DOHH2 (cell line): ENCODE data around the gene C6orf52.

ENCODE experiments used
- CTCF ChIP-seq: fragments of 200-600 bp; sonication (generic); IDR thresholded peaks from one replicate; pipeline ENCODE4 v1.5.1; 2014; ENCODE audit warnings: antibody characterized with exemption, mild to moderate bottlenecking, low read depth, low read length; ENCODE audit not compliant: poor library complexity, severe bottlenecking
- EZH2phosphoT487 ChIP-seq: fragments of 200-600 bp; sonication (generic); IDR thresholded peaks from 2 replicates; pipeline ENCODE4 v1.6.1; 2017; ENCODE audit warnings: borderline replicate concordance, mild to moderate bottlenecking, antibody characterized with exemption, low read length, moderate library complexity, mixed read lengths

GRCh38 chr6:10719964-10720264 lies 25.5 kb upstream of the C6orf52 start:
- TF ChIP-seq CTCF = no peak
- TF ChIP-seq EZH2phosphoT487 = no peak
